SH-SY5Y (cell line): ENCODE data around the gene KBTBD8.

ENCODE experiments used
- GATA2 ChIP-seq: IDR thresholded peaks from 2 replicates; pipeline ENCODE4 v1.6.1; 2011; ENCODE audit warnings: mild to moderate bottlenecking, low read depth, low read length
- GATA3 ChIP-seq: IDR thresholded peaks from 2 replicates; pipeline ENCODE4 v1.6.1; 2011; ENCODE audit warnings: low read depth, mild to moderate bottlenecking, low read length, moderate library complexity

- TF ChIP-seq GATA3 = no peak
- no peak for TF ChIP-seq GATA2
Measured at GRCh38 chr3:67048715-67049074, 50.6 kb downstream of the KBTBD8 start.
